H54 (cell line): ENCODE results near the gene ZBTB16.

Source experiments
- DNase-seq: peaks from one replicate; pipeline ENCODE4 v3.0.0; 2011; ENCODE audit warnings: low spot score, mixed read lengths; ENCODE audit not compliant: insufficient read length
- FAIRE-seq: peaks from 3 replicates; lab custom pipeline; 2011; peaks lifted over from hg19 to GRCh38; lab: Jason Lieb, UNC
- POLR2A ChIP-seq: IDR thresholded peaks from 2 replicates; pipeline ENCODE4 v1.6.1; 2011; ENCODE audit warnings: low read depth, mild to moderate bottlenecking, low read length

The ZBTB16 gene

DNA sequence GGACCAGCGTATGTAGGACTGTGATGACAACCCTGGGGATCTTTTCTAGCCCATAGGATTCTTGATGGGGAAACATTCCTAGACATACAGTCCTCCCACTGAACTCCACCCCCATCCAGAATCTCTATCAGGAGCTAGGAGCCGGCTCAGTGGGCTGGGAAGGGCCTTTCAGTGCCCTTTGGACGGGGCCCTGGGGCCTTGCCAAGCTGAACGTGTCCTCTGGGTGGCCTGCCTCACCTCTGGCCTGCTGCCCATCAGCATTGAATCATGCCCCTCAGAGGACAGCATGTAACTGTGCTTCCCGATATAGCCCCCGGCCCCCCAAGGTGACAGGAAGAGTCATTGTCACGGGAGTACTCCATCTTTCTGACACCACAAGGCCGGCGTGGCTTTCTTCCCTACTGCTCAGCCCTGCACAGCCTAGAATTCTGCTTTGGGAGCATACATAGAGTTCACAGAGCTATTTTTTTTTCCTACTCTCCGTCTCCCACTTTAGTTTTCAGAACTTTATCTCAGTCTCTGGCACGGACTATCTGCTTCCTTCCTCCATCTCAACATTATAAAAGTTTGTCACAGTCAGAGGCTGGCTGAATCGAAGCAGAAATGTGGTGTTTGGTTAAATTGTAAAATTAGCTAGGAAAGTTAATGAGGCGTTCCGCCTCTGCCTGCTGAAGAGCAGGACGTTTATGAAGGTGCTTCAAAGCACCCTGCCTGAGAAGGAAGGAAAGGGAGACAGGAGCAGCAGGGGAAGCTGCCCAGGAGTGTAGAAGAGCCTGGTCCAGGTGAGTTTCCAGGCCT lies 111.9 kb downstream of the ZBTB16 start:
- FAIRE-seq (no peak), DNase-seq (no peak)
- TF ChIP-seq POLR2A = no peak

DNA sequence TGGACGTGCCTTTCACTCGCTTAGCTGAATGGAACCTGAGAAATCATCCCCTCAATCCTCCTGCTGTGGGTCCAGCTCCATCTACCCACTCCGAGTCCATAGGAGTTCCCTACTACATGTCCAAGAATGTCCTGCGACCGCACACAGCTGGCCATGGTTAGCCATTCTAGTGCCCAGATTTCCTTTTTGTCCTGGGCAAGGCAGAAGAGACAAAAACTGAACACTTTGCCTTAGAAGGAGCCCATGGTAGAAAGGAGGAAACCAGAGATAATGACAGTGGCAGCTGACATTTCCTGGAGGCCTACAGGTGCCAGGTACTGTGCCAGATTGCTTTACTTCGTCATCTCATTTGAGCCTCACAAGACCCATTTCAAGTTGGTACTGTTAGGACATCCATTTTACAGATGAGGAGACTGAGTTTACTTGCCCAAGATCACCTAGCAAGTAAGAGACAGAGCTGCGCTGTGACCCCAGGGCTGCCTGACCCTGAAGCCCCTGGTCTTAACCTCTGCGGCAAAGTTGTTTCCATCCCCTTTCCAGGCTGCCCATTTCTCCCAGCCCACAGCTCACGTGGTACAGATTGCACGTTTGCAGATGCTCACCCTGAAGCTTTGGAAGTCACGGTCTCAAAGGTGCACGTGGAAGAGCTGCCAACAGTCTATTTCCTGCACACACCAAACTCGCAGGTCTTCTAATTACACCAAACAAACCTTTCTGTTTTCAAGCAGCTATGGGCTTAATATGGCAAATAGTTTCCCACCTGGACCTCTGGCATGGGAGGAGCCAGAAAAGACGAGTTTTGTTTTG lies 112.7 kb downstream of the ZBTB16 start:
- DNase-seq (no peak), FAIRE-seq (no peak)
- no peak for TF ChIP-seq POLR2A

DNA sequence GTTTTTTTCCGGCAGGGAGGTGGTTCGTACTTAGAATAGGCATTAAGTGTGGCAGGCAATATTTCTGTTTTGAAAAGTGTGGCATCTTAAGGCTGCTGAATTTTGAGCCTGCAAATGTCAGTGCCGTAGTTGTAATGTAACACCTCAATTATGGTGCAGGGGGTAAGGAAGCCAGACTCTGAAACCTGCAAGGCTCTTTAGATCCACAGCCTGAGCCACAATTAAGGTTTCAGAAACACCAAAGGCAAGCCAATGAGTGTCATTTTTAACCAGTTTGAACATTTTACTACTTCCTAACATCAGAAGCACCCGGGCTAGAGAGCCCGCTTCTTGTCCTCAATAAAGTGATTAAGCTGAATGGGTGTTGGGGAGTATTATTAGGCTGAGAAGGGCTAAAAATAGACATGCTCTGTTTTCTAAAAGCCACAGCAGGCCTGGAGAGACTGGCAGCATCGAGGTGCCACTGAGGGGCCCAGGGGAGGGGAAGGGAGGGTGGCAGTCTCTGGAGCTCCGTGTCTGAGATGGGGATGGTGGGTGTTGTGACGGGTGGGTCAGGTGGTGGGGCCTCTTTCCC lies 113.4 kb downstream of the ZBTB16 start:
- no peak for DNase-seq
- no peak for FAIRE-seq
- no peak for TF ChIP-seq POLR2A

DNA sequence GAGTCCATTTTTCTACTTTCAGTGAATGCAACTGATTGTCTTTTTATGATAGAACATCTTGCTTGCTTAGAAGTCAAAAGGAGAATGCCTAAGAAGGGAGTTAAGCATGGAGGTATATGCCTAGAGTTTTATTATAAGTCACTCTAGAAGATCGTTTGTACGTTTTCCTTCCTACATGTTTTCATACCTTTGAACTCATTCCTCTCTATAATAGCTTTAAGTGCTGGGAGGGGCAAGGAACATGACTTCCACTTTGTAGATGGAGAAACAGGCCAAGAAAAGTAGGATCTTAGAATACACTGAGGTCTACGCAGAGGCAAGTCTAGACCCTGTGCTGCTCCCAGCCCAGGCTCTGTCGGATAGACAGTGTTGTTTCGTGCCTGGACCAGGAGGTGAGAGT lies 114.3 kb downstream of the ZBTB16 start:
- DNase-seq (no peak), FAIRE-seq (no peak)
- no peak for TF ChIP-seq POLR2A

DNA sequence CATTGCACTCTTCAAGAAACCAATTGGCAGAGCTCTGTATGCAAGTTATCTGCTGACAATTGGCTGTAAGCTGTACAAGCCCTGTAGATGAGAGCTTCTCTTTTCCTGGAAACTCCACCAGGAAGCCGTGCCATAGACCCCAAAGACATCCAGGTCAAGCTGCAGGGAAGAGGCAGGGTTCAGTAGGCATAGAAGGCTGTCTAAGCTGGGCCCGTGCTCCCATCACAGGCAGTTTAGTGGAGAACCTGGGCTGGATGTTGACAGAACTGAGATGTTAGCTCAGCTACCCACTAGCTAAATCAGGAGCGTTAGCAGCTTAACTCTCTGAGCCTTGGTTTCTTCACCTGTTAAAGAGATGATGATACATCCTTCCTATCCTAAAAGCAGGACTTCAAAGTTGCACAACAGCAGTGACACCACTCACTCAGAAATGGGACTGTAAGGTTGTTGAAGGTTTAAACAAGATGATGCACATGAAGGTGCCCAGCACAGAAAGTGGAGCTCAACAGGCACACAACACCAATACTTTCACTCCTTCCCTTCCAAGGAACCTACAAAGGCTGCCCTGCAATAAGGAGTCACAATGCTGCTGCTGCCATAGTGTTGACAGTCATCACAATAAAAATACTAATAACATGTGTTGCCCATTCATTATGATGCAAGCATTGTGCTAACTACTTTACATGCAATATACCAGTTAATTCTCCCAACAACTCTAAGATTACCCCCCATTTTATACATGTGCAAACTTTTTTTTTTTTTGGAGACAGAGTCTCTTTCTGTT lies 115.4 kb downstream of the ZBTB16 start:
- no peak for FAIRE-seq
- no peak for DNase-seq
- no peak for TF ChIP-seq POLR2A

DNA sequence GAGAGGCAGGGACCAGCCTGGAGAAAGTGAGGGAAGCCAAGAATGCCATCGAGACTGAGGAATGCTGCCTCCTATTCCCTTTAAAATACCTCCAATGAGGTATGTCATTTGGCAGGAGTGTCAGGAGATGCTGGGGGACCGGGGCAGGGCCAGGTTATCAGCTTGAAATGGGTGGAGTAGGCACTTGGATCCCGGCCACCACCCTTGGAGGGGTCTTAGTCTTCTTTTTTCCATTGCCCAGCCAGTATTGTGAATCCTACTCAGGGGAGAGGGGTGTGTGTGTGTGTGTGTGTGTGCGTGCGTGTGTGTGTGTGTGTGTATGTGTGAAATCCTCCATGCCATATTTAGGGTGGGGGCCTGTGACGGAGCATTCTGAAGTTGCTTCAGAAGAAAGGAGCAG lies 116.2 kb downstream of the ZBTB16 start:
- no peak for DNase-seq
- TF ChIP-seq POLR2A = no peak
- FAIRE-seq = no peak

DNA sequence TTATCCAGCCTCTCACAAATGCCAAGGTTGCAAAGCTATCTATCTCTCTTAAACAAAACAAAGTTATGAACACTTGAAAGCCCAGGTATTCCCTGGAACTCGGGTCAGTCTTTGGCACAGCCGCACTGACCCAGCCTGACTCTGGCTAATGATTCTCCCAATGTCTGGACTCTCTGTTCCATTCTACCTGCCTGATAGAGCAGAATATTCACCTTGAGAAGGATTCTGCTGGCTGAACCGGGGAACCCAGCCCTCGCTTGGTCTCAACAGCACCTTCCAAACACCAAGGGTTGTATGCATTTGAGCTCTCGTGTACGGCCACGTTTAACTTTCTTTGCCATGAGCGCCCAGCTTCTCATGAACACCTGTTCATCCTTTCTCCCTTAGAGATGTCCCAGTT lies 116.8 kb downstream of the ZBTB16 start:
- FAIRE-seq = no peak
- DNase-seq = no peak
- no peak for TF ChIP-seq POLR2A

DNA sequence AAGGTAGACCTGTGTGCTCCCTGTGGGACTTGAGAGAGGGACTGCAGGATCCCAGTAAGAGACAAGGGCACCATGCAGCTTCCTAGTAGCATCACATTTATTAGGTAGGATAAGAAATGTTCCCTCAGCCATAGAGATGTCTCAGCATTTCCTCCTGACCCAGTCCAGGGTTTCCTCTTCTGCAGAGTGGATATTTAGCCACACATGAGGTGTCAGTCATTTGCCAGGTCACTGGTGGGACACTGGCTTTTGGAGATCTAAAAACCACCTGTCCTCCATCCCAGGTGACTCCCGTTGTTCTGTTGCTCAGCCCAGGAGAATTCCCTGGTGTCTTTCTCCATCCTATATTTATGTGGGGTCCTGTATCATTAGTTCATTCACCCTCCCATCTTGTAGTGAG lies 119.1 kb downstream of the ZBTB16 start:
- FAIRE-seq (no peak), DNase-seq (no peak)
- TF ChIP-seq POLR2A = no peak

DNA sequence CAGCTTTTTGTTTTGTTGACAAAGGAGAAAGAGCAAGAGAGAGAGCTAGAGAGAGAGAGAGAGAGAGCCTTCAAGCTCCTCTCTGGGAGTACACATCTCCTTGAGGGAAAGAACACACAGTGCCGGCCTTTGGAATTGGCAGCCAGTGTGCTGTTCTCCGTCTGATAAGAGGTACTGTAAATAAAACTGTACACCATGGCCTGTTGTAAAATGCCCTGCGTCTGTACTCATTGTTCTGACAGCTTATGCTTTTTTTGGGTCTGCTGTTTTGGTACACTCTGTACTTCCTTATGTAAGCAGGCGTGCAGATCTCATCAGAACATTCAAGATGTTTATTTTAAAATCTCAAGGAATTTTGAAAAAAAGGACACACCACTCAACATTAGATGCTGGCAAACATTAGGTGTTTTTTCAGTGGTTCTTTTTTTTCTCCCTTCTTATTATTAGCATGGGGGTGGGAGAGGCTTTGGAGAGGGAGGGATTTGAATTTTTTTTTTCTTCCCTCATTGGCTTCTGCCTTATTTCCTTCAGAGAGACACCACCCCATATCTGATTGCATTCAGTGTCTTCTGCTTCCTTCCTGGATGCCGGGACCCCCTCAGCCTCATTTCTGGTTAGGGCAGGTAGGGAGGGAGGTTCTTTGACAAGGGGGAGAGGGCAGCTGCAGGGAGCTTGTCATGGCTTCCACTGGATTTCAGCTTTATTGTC lies 119.9 kb downstream of the ZBTB16 start:
- TF ChIP-seq POLR2A = no peak
- FAIRE-seq = no peak
- no peak for DNase-seq

DNA sequence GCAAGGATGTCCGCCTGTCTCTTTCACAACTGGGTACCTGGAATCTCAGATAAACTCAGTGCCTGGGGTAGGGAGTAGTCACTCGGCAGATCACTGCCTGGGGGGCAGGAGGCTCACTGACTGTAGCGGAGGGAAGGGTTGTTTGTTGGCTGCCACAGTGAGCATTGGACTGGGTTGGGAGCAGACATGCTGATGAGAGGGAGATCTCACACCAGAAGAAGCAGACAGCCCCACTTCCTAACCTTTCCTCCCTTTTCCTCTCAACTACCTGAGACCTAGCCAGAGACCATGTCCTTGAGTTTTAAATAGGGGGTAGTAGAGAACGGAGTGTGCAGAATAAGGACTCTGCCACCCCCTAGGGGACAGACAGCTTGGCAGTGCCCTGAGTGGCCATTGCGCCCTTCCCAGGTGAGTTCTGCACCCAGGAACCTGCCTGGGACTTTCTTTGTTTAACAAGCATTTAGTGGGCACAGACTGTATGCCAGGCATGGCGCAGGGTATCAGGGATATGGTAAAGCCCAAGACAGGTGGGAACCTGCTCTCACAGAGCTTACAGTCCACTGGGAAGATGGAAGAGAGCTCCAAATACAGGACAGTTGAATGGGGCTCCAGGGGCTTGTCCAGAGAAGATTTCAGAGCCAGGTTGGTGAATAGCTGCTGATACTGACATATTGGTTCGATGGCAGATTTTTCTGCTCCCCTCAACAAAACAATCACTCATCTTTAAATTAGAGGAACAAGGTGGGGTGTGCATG lies 121.0 kb downstream of the ZBTB16 start:
- FAIRE-seq (no peak), DNase-seq (no peak)
- TF ChIP-seq POLR2A = no peak

DNA sequence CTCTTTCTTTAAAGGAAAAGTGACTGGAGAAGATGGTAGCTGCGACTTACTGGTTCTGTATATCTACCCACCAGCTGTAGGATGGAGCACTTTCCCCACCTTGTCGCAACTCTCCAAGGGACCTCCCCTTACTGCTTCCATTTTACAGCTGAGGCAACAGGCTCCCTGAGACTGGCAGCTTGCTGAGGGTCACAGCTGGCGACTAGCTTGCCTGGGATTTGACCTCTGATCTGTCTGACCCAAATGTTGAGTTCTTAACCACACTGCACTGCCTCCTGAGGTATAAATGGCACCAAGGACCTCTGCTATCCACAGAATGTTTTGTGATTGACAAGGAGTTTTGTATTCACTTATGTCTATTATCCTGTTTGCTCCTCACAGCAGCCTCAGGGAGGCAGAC lies 121.7 kb downstream of the ZBTB16 start:
- DNase-seq (no peak), FAIRE-seq (no peak)
- no peak for TF ChIP-seq POLR2A

DNA sequence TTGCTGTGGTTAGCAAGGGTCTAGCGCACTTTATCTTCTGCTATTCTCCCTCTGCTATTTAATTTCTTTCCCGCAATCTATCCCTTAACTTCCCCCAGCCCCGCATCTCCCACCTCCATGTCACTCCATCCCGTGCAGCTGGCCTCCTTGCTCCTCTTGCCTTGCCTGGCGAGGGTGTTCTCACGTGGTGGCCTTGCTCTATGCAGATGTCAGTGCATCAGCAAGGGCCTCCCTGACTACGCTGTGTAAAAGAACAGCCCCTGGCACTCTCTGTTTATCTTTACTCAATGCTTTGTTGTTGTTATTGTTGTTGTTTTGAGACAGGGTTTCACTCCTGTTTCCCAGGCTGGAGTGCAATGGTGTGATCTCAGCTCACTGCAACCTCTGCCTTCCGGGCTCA lies 122.2 kb downstream of the ZBTB16 start:
- TF ChIP-seq POLR2A = no peak
- FAIRE-seq = no peak
- DNase-seq = no peak
